ENCODE results near the gene GPR78.
"Not testable (repeated sequence)": the region's sequence is repeated elsewhere in the genome, so short reads cannot be mapped to it uniquely, and the experiment has no call there.

The GPR78 gene

DNA sequence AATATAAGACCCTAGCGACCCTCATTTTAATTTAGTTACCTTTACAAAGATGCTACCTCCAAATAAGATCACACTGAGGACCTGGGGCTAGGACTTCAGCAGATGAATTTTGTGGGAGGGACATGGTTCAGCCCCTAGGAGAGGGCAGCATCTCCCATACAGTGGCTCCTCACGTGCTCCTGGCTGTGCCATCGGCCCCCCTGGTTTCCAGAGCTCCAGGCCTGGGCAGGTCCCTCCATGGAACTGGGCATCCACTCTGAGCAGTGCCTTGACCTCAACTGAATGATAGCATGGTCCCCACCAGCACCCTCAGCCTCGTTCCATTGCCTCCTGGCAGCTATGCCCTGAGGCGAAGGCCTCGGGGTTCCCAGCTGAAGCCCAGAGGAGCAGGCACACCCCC lies 51.7 kb downstream of the GPR78 start:
- H3K9ac ChIP-seq (ENCODE audit: low read length); H2AFZ ChIP-seq (ENCODE audit: low read depth, low read length); H3K79me2 ChIP-seq (ENCODE audit: low read length); H3K4me2 ChIP-seq (ENCODE audit: low read length); H4K20me1 ChIP-seq (ENCODE audit: insufficient read depth, low read length); H3K36me3 ChIP-seq (replicated peaks; ENCODE audit: low read depth, low read length); H3K4me1 ChIP-seq (ENCODE audit: low read length); H3K4me3 ChIP-seq (ENCODE audit: low read length); H3K27ac ChIP-seq (ENCODE audit: low read length); H3K9me3 ChIP-seq (ENCODE audit: insufficient read depth, low read length); H3K27me3 ChIP-seq (ENCODE audit: low read depth, low read length): not testable (repeated sequence)

DNA sequence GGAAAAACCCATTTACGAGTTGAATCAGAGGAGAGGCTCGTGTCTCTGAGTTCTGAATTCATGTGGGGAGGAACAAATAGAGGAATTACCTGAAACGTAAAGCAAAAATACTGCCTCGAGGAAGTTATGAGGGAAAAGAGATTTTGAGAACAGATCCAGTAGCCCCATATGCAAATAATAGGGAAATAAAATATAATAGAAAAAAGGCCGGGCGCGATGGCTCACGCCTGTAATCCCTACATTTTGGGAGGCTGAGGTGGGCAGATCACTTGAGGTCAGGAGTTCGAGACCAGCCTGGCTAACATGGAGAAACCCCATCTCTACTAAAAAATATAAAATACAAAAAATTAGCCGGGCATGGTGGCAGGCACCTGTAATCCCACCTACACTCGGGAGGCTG lies 54.6 kb downstream of the GPR78 start:
- H3K79me2 ChIP-seq (ENCODE audit: low read length); H3K36me3 ChIP-seq (replicated peaks; ENCODE audit: low read depth, low read length); H3K9me3 ChIP-seq (ENCODE audit: insufficient read depth, low read length); H4K20me1 ChIP-seq (ENCODE audit: insufficient read depth, low read length); H3K4me2 ChIP-seq (ENCODE audit: low read length); H3K4me3 ChIP-seq (ENCODE audit: low read length); H3K9ac ChIP-seq (ENCODE audit: low read length); H2AFZ ChIP-seq (ENCODE audit: low read depth, low read length); H3K27ac ChIP-seq (ENCODE audit: low read length); H3K4me1 ChIP-seq (ENCODE audit: low read length); H3K27me3 ChIP-seq (ENCODE audit: low read depth, low read length): not testable (repeated sequence)

DNA sequence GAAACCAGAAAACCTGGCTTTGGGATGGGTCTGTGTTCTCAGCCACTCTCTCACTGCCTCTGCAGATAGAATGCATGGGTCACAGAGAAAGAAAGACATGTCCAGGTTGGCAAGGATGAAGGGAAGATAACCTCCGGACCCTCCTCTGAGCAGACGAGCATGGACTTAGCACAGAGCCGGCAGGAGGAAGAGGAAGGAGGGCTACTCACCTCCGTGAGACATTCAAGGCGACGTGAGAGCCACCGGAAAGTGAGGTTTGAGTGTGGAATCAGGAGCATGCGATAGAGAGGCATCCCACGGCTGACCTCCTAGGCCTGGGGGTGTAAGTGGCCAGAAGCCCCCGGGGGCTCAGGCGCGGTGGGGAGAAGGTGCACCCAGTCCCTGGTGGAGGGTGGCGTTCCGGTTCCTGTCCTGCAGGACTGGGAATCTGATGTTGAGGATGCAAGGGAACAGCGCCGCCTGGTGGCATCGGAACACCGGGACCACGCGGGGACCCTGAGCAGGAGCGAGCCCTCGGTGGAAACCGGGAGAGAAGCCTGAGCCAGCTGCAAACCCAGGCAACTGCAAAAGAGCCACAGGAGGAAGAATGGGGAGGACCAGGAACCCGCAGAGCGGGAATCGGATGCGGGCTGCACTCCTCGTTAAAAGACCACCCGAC lies 55.8 kb downstream of the GPR78 start:
- H2AFZ ChIP-seq (ENCODE audit: low read depth, low read length); H3K36me3 ChIP-seq (replicated peaks; ENCODE audit: low read depth, low read length); H3K9me3 ChIP-seq (ENCODE audit: insufficient read depth, low read length); H3K27ac ChIP-seq (ENCODE audit: low read length); H3K4me3 ChIP-seq (ENCODE audit: low read length); H3K9ac ChIP-seq (ENCODE audit: low read length); H3K4me2 ChIP-seq (ENCODE audit: low read length); H3K27me3 ChIP-seq (ENCODE audit: low read depth, low read length); H4K20me1 ChIP-seq (ENCODE audit: insufficient read depth, low read length); H3K79me2 ChIP-seq (ENCODE audit: low read length); H3K4me1 ChIP-seq (ENCODE audit: low read length): not testable (repeated sequence)
